ENCODE measurements around the gene MAST3.

Gene MAST3

GRCh38 chr19:18152442-18152816 is 54.9 kb downstream of the MAST3 start:
- Histone ChIP-seq H3K36me3 (replicated peaks; ENCODE audit: low read depth, low read length) (peaks cover 27% of the 10 kb centered on the region), H3K27me3 (ENCODE audit: low read depth, low read length) (no peaks in the 10 kb centered on the region), H3K4me1 (ENCODE audit: low read length) (peaks cover 15% of the 10 kb centered on the region), H3K9me3 (ENCODE audit: insufficient read depth, low read length) (no peaks in the 10 kb centered on the region), H3K79me2 (ENCODE audit: low read length) (peaks cover 13% of the 10 kb centered on the region; the same call in 1 of the 2 replicates), H2AFZ (ENCODE audit: low read depth, low read length) (0 out of 2 replicates have a peak overlapping the region, but pooled peaks have one; percentile 44), H3K4me3 (ENCODE audit: low read length) (peak overlapping the region; percentile 79), H3K4me2 (ENCODE audit: low read length) (peak overlapping the region; percentile 74), H3K27ac (ENCODE audit: low read length) (peak overlapping the region; percentile 89), H3K9ac (ENCODE audit: low read length) (peak overlapping the region; percentile 90), H4K20me1 (ENCODE audit: insufficient read depth, low read length) (peaks cover 8% of the 10 kb centered on the region; the same call in 1 of the 2 replicates)
- TF ChIP-seq EZH2phosphoT487 (IDR thresholded peaks at IDR 0.05; ENCODE audit: low read depth) (no peak), CTCF (IDR thresholded peaks at IDR 0.05; ENCODE audit: low read depth, low read length) (peak; percentile 92)

- Histone ChIP-seq H3K27ac (ENCODE audit: low read length) (peak within 1 kb of the TSS; percentile 89), H3K4me3 (ENCODE audit: low read length) (peak within 1 kb of the TSS; percentile 79), H3K4me2 (ENCODE audit: low read length) (peak within 1 kb of the TSS; percentile 86), H3K27me3 (ENCODE audit: low read depth, low read length) (no peaks in the 10 kb centered on the region), H3K9me3 (ENCODE audit: insufficient read depth, low read length) (no peaks in the 10 kb centered on the region), H3K36me3 (replicated peaks; ENCODE audit: low read depth, low read length) (peaks cover 24% of the 10 kb centered on the region), H3K4me1 (ENCODE audit: low read length) (peaks cover 15% of the 10 kb centered on the region), H3K9ac (ENCODE audit: low read length) (peak within 1 kb of the TSS; percentile 90), H4K20me1 (ENCODE audit: insufficient read depth, low read length) (peaks cover 8% of the 10 kb centered on the region; the same call in 1 of the 2 replicates), H3K79me2 (ENCODE audit: low read length) (peaks cover 13% of the 10 kb centered on the region; the same call in 1 of the 2 replicates), H2AFZ (ENCODE audit: low read depth, low read length) (peak within 1 kb of the TSS; percentile 44; the same call in 1 of the 2 replicates)
- TF ChIP-seq EZH2phosphoT487 (IDR thresholded peaks at IDR 0.05; ENCODE audit: low read depth) (no peak), CTCF (IDR thresholded peaks at IDR 0.05; ENCODE audit: low read depth, low read length) (no peak)
Measured at GRCh38 chr19:18152817-18153555, 55.4 kb downstream of the MAST3 start, which contains the start of gene PIK3R2. PIK3R2 (plus strand) TSS chr19:18153163; CDS start chr19:18155880, 2,717 bp downstream.

DNA sequence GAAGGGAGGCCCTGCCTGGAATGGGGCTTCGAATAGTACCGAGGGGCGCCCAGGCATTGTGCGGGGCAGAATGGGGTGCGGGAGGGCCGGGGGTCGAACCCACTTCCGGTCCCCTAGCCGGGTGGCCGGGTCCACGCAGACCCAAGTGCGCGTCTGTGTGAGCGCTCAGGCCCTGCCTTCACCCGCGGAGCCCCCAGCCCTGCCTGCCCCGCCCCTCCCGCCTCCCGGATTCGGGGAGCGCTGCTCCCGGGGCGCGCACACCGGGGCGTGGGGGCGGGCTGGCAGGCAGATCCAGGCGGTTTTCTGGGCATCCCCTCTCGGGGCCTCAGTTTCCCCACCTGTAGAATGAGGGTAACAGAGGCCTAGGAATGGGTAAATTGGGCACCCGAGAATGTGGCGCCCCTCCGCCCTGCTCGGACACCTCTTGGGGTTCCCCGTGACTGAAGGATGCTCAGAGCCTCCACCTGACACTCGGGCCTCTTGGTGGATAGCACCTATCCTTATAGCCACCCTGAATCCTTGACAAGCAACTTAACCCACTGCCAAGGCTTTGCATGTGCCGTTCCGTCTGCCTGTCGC is 56.1 kb downstream of the MAST3 start:
- TF ChIP-seq EZH2phosphoT487 (IDR thresholded peaks at IDR 0.05; ENCODE audit: low read depth) (no peak), CTCF (IDR thresholded peaks at IDR 0.05; ENCODE audit: low read depth, low read length) (no peak)
- Histone ChIP-seq H4K20me1 (ENCODE audit: insufficient read depth, low read length) (peaks cover 8% of the 10 kb centered on the region; the same call in 1 of the 2 replicates), H3K9ac (ENCODE audit: low read length) (peak overlapping the region; percentile 78), H3K4me1 (ENCODE audit: low read length) (peaks cover 15% of the 10 kb centered on the region), H3K9me3 (ENCODE audit: insufficient read depth, low read length) (no peaks in the 10 kb centered on the region), H3K79me2 (ENCODE audit: low read length) (peaks cover 13% of the 10 kb centered on the region; the same call in 1 of the 2 replicates), H2AFZ (ENCODE audit: low read depth, low read length) (peak overlapping the region; percentile 18; the same call in 1 of the 2 replicates), H3K27me3 (ENCODE audit: low read depth, low read length) (no peaks in the 10 kb centered on the region), H3K36me3 (replicated peaks; ENCODE audit: low read depth, low read length) (peaks cover 24% of the 10 kb centered on the region), H3K27ac (ENCODE audit: low read length) (peak overlapping the region; percentile 30), H3K4me3 (ENCODE audit: low read length) (peak overlapping the region; percentile 79), H3K4me2 (ENCODE audit: low read length) (peak overlapping the region; percentile 86)
